Trophoblast cell (in vitro differentiated cells and primary cell): ENCODE data around the gene MARCHF10.

Source experiments
- DNase-seq, 2 donors: peaks; one replicate each; pipeline ENCODE4 v3.0.0-alpha.2; 2016
- H2AFZ ChIP-seq: 2 replicates; pipeline ENCODE4 v1.6.1; 2013; ENCODE audit warnings: low read length, moderate library complexity, mild to moderate bottlenecking; ENCODE audit not compliant: insufficient read depth, poor library complexity
- H2AK5ac ChIP-seq: 2 replicates; pipeline ENCODE4 v1.6.1; 2013; ENCODE audit warnings: mild to moderate bottlenecking, low read length
- H2BK120ac ChIP-seq: 2 replicates; pipeline ENCODE4 v1.6.1; 2013; ENCODE audit warnings: low read length, mild to moderate bottlenecking, moderate library complexity; ENCODE audit not compliant: insufficient read depth, poor library complexity
- H2BK12ac ChIP-seq: 2 replicates; pipeline ENCODE4 v1.6.1; 2013; ENCODE audit warnings: mild to moderate bottlenecking, low read length, moderate library complexity
- H2BK5ac ChIP-seq: 2 replicates; pipeline ENCODE4 v1.6.1; 2013; ENCODE audit warnings: low read length, low read depth, moderate library complexity, mild to moderate bottlenecking; ENCODE audit not compliant: poor library complexity
- H3K14ac ChIP-seq: 2 replicates; pipeline ENCODE4 v1.6.1; 2013; ENCODE audit warnings: mild to moderate bottlenecking, low read length
- H3K18ac ChIP-seq: 2 replicates; pipeline ENCODE4 v1.6.1; 2013; ENCODE audit warnings: mild to moderate bottlenecking, low read length
- H3K23ac ChIP-seq: 2 replicates; pipeline ENCODE4 v1.6.1; 2013; ENCODE audit warnings: low read length
- H3K27ac ChIP-seq: 2 replicates; pipeline ENCODE4 v1.5.1; 2013; ENCODE audit warnings: low read depth, mild to moderate bottlenecking, inconsistent platforms, low read length, moderate library complexity
- H3K27me3 ChIP-seq: 2 replicates; pipeline ENCODE4 v1.6.1; 2013; ENCODE audit warnings: inconsistent platforms, mild to moderate bottlenecking, low read length, moderate library complexity; ENCODE audit not compliant: insufficient read depth
- H3K36me3 ChIP-seq, 2 experiments: 1 replicate in 1 of 2; 2 replicates in 1 of 2; pipeline ENCODE4 v1.6.1; 2013; ENCODE audit warnings: low read length in 2 of 2, mild to moderate bottlenecking in 2 of 2, moderate library complexity in 1 of 2; ENCODE audit not compliant: insufficient read depth in 2 of 2, control insufficient read depth in 1 of 2
- H3K4ac ChIP-seq: 2 replicates; pipeline ENCODE4 v1.6.1; 2013; ENCODE audit warnings: low read depth, mild to moderate bottlenecking, low read length, moderate library complexity
- H3K4me1 ChIP-seq, 2 experiments: 1 replicate in 1 of 2; 2 replicates in 1 of 2; pipeline ENCODE4 v1.6.1; 2013; ENCODE audit warnings: low read length in 2 of 2, mild to moderate bottlenecking in 2 of 2, moderate library complexity in 1 of 2; ENCODE audit not compliant: insufficient read depth in 2 of 2, control insufficient read depth in 1 of 2
- H3K4me2 ChIP-seq: 2 replicates; pipeline ENCODE4 v1.6.1; 2013; ENCODE audit warnings: inconsistent platforms, mild to moderate bottlenecking, low read length, moderate library complexity
- H3K4me3 ChIP-seq: 2 replicates; pipeline ENCODE4 v1.5.1; 2013; ENCODE audit warnings: mild to moderate bottlenecking, low read depth, low read length, inconsistent platforms
- H3K79me1 ChIP-seq: one replicate; pipeline ENCODE4 v1.6.1; 2013; ENCODE audit warnings: low read length
- H3K79me2 ChIP-seq: 2 replicates; pipeline ENCODE4 v1.6.1; 2013; ENCODE audit warnings: low read length, mild to moderate bottlenecking; ENCODE audit not compliant: control insufficient read depth, insufficient read depth, poor library complexity
- H3K9ac ChIP-seq: 2 replicates; pipeline ENCODE4 v1.6.1; 2013; ENCODE audit warnings: mild to moderate bottlenecking, low read length
- H3K9me3 ChIP-seq: 2 replicates; pipeline ENCODE4 v1.6.1; 2013; ENCODE audit warnings: low read depth, mild to moderate bottlenecking, control low read depth, inconsistent platforms, low read length; ENCODE audit not compliant: insufficient read depth
- H4K12ac ChIP-seq: 2 replicates; pipeline ENCODE4 v1.6.1; 2013; ENCODE audit warnings: low read depth, mild to moderate bottlenecking, low read length, moderate library complexity
- H4K8ac ChIP-seq: 2 replicates; pipeline ENCODE4 v1.6.1; 2013; ENCODE audit warnings: low read depth, mild to moderate bottlenecking, low read length, moderate library complexity
- H4K91ac ChIP-seq: one replicate; pipeline ENCODE4 v1.6.1; 2013; ENCODE audit warnings: low read depth, mild to moderate bottlenecking, low read length, moderate library complexity
- WGBS: extraction: QIAGEN DNeasy Blood & Tissue Kit; methylation state at CpG from one replicate; pipeline ENCODE4 v1.1.7; 2013; ENCODE audit warnings: missing lambda C conversion rate; ENCODE audit not compliant: insufficient read length, insufficient coverage; ENCODE audit errors: extremely low coverage; 5-methylcytosine and 5-hydroxymethylcytosine counted together

Gene MARCHF10

GRCh38 chr17:62797959-62798358, 10.2 kb downstream of the MARCHF10 start:
- no peak overlapping the region for H4K8ac ChIP-seq
- no peaks in the 10 kb centered on the region for H3K36me3 ChIP-seq
- H2BK5ac ChIP-seq = no peak overlapping the region
- H3K18ac ChIP-seq = no peak overlapping the region
- H2BK12ac ChIP-seq = no peak overlapping the region
- H2AK5ac ChIP-seq = no peak overlapping the region
- H2BK120ac ChIP-seq = no peak overlapping the region
- no peak overlapping the region for H3K9ac ChIP-seq
- H3K27me3 ChIP-seq = no peaks in the 10 kb centered on the region
- H3K27ac ChIP-seq = no peak overlapping the region
- H3K4ac ChIP-seq = no peak overlapping the region
- H4K91ac ChIP-seq = no peak overlapping the region
- H3K4me1 ChIP-seq = peaks cover 4 to 14% of the 10 kb centered on the region in 2 experiments
- no peak overlapping the region for H3K4me2 ChIP-seq
- no peak overlapping the region for H4K12ac ChIP-seq
- no peaks in the 10 kb centered on the region for H3K79me2 ChIP-seq
- H3K79me1 ChIP-seq = peaks cover 9% of the 10 kb centered on the region
- H3K23ac ChIP-seq = no peak overlapping the region
- no peak overlapping the region for H3K4me3 ChIP-seq
- H3K9me3 ChIP-seq = peaks cover 5% of the 10 kb centered on the region
- DNase-seq = no peak
- no peak overlapping the region for H2AFZ ChIP-seq
- no peak overlapping the region for H3K14ac ChIP-seq

- H3K79me1 ChIP-seq = peaks cover 7% of the 10 kb centered on the region
- no peak overlapping the region for H3K14ac ChIP-seq
- H3K79me2 ChIP-seq = no peaks in the 10 kb centered on the region
- H3K4ac ChIP-seq = no peak overlapping the region
- DNase-seq = no peak
- H4K12ac ChIP-seq = no peak overlapping the region
- H4K8ac ChIP-seq = no peak overlapping the region
- H3K4me2 ChIP-seq = no peak overlapping the region
- H3K27ac ChIP-seq = no peak overlapping the region
- no peak overlapping the region for H4K91ac ChIP-seq
- H2BK5ac ChIP-seq = no peak overlapping the region
- no CpG with 5 or more reads among the region's 1 CpG for WGBS
- no peak overlapping the region for H3K4me3 ChIP-seq
- peaks cover 4 to 14% of the 10 kb centered on the region in 2 experiments for H3K4me1 ChIP-seq
- no peaks in the 10 kb centered on the region for H3K36me3 ChIP-seq
- H3K18ac ChIP-seq = no peak overlapping the region
- no peaks in the 10 kb centered on the region for H3K27me3 ChIP-seq
- no peak overlapping the region for H3K23ac ChIP-seq
- H2BK120ac ChIP-seq = no peak overlapping the region
- H2AK5ac ChIP-seq = no peak overlapping the region
- H3K9me3 ChIP-seq = peaks cover 11% of the 10 kb centered on the region
- no peak overlapping the region for H2BK12ac ChIP-seq
- no peak overlapping the region for H2AFZ ChIP-seq
- no peak overlapping the region for H3K9ac ChIP-seq
Observed at GRCh38 chr17:62796291-62796690, 11.8 kb downstream of the MARCHF10 start.

GRCh38 chr17:62794666-62794971, 13.5 kb downstream of the MARCHF10 start:
- H3K4ac ChIP-seq = no peak overlapping the region
- H3K14ac ChIP-seq = no peak overlapping the region
- H3K23ac ChIP-seq = no peak overlapping the region
- H3K36me3 ChIP-seq = no peaks in the 10 kb centered on the region
- no peaks in the 10 kb centered on the region for H3K27me3 ChIP-seq
- no peak overlapping the region for H2AK5ac ChIP-seq
- H2BK12ac ChIP-seq = no peak overlapping the region
- no CpG with 5 or more reads among the region's 4 CpGs for WGBS
- H3K4me3 ChIP-seq = no peak overlapping the region
- no peak for DNase-seq
- H3K79me2 ChIP-seq = no peaks in the 10 kb centered on the region
- no peak overlapping the region for H4K8ac ChIP-seq
- H2BK5ac ChIP-seq = no peak overlapping the region
- H3K18ac ChIP-seq = no peak overlapping the region
- H3K9me3 ChIP-seq = peaks cover 11% of the 10 kb centered on the region
- H2AFZ ChIP-seq = no peak overlapping the region
- no peak overlapping the region for H4K91ac ChIP-seq
- H3K4me2 ChIP-seq = no peak overlapping the region
- peaks cover 4 to 7% of the 10 kb centered on the region in 2 experiments for H3K4me1 ChIP-seq
- H2BK120ac ChIP-seq = no peak overlapping the region
- H4K12ac ChIP-seq = no peak overlapping the region
- H3K27ac ChIP-seq = no peak overlapping the region
- H3K9ac ChIP-seq = no peak overlapping the region
- peaks cover 4% of the 10 kb centered on the region for H3K79me1 ChIP-seq

- no peak for DNase-seq
- H3K4me1 ChIP-seq = peaks cover 4 to 6% of the 10 kb centered on the region in 2 experiments
- H3K79me2 ChIP-seq = no peaks in the 10 kb centered on the region
- H2BK120ac ChIP-seq = no peak overlapping the region
- H4K8ac ChIP-seq = no peak overlapping the region
- no peak overlapping the region for H3K4ac ChIP-seq
- peaks cover 11% of the 10 kb centered on the region for H3K9me3 ChIP-seq
- H3K4me3 ChIP-seq = peak overlapping the region; percentile 32
- WGBS = no CpG with 5 or more reads among the region's 3 CpGs
- no peaks in the 10 kb centered on the region for H3K36me3 ChIP-seq
- H3K23ac ChIP-seq = no peak overlapping the region
- H3K27ac ChIP-seq = no peak overlapping the region
- H3K27me3 ChIP-seq = no peaks in the 10 kb centered on the region
- H4K91ac ChIP-seq = no peak overlapping the region
- H4K12ac ChIP-seq = no peak overlapping the region
- H3K79me1 ChIP-seq = peaks cover 4% of the 10 kb centered on the region
- no peak overlapping the region for H3K9ac ChIP-seq
- H2BK5ac ChIP-seq = no peak overlapping the region
- H2AK5ac ChIP-seq = no peak overlapping the region
- no peak overlapping the region for H3K14ac ChIP-seq
- H2BK12ac ChIP-seq = no peak overlapping the region
- no peak overlapping the region for H2AFZ ChIP-seq
- no peak overlapping the region for H3K18ac ChIP-seq
- H3K4me2 ChIP-seq = no peak overlapping the region
Observed at GRCh38 chr17:62793919-62794665, 14.0 kb downstream of the MARCHF10 start.
